Upper lobe of right lung (tissue), 1 donor: ENCODE measurements around the gene LEFTY2. TPM values are rescaled to one million over a fixed set of nuclear protein-coding genes. Genes with fewer than 3 reads are reported as not detected.

Source experiments
- ATAC-seq: fragments of 200-7000 bp; cut with Tn5 transposase; one replicate; pipeline ENCODE4 v1.9.1; 2020; ENCODE audit warnings: mild to moderate bottlenecking, moderate library complexity
- DNase-seq: peaks from one replicate; pipeline ENCODE4 v3.0.0-alpha.2; 2020
- H3K27ac ChIP-seq: fragments of 200-600 bp; one replicate; pipeline ENCODE4 v1.8.0; 2022
- H3K27me3 ChIP-seq: fragments of 200-600 bp; one replicate; pipeline ENCODE4 v1.8.0; 2022; ENCODE audit warnings: mild to moderate bottlenecking
- H3K36me3 ChIP-seq: fragments of 200-600 bp; one replicate; pipeline ENCODE4 v1.8.0; 2022
- H3K4me1 ChIP-seq: fragments of 200-600 bp; one replicate; pipeline ENCODE4 v1.8.0; 2022
- H3K4me3 ChIP-seq: fragments of 200-600 bp; one replicate; pipeline ENCODE4 v1.8.0; 2022; ENCODE audit warnings: mild to moderate bottlenecking
- H3K9me3 ChIP-seq: fragments of 200-600 bp; one replicate; pipeline ENCODE4 v1.8.0; 2022
- CTCF ChIP-seq: fragments of 200-600 bp; IDR thresholded peaks from one replicate; pipeline ENCODE4 v1.8.0; 2022; ENCODE audit warnings: antibody characterized with exemption
- intact Hi-C: fragments of 100-400 bp; cut with DNase I; formaldehyde crosslinking; loops from one replicate; pipeline ENCODE4 v1.11.0; 2022
- total RNA-seq: library from RNA; stranded (reverse); fragmentation: NEBNext Ultra II Directional; extraction: Animal tissue kit (Norgen Biotek cat#: 25700); gene quantifications from one replicate; pipeline ENCODE4 v1.2.1, GENCODE V29; 2021
- donor health status: DM: no; HTN: yes; CAD: no; lungs with severe emphysema.

Gene LEFTY2
- total RNA-seq, 1 donor from 2014 or later: 2.2 TPM

- H3K4me3 ChIP-seq: no peak overlapping the region
- peaks cover 6% of the 10 kb centered on the region for H3K36me3 ChIP-seq
- intact Hi-C loops: no loop called here
- H3K27me3 ChIP-seq: no peaks in the 10 kb centered on the region
- DNase-seq: no peak
- H3K4me1 ChIP-seq: peaks cover 15% of the 10 kb centered on the region
- no peak for TF ChIP-seq CTCF
- no peak for ATAC-seq
- H3K9me3 ChIP-seq: no peaks in the 10 kb centered on the region
- no peak overlapping the region for H3K27ac ChIP-seq
Measured at GRCh38 chr1:225926551-225927113, 14.4 kb downstream of the LEFTY2 start.

DNA sequence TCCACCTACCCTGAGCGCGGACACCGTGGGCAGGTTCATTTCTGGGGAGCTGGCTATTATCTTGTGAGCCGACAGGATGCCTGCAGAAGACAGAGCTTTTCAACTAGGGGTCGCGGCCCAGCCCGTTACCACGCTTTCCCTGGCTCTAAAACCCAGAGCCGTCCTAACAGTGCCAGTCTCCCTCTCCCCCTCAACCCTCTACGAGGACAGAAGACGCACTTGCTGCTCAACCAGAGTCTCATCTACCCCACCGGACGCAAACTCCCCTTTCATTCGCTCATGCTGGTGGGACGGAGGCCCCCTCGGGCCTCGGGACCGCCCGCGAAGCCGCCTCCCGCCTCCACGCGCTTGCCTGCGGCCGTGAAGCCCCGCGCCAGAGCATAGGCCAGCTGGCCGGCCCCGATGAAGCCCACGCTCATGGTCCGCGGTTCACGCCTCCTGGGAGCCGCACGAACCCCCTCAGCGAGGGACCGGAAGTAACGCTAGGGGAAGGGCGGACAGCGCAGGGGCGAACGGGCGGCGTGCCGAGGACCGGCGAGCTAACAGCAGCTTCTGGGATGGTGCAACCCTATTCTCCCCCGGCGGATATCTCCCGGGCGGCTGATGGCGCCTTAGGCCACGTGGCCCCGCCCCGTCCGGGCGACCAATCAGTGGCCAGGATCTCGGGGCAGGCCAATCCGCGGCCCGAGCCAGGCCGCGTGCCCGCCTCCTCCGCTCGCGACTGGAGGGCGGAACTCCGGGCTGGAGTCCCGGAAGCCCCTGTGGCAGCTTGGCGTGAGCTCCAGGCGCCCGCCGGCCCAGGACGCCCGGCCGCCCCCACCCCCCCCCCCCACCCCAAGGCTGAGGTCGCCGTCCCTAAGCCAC lies 17.1 kb downstream of the LEFTY2 start, which contains the start of gene PYCR2:
TSS of gene PYCR2 (minus strand) at position 559 of the 864 bp plus-strand sequence. CDS start at position 419, 140 bp downstream.
- peak within 1 kb of the TSS; percentile 100 for H3K4me3 ChIP-seq
- H3K36me3 ChIP-seq: peaks cover 19% of the 10 kb centered on the region
- DNase-seq: peak; percentile 98
- peaks cover 31% of the 10 kb centered on the region for H3K4me1 ChIP-seq
- H3K27ac ChIP-seq: peak within 1 kb of the TSS; percentile 96
- intact Hi-C loops: no loop called here
- H3K9me3 ChIP-seq: no peaks in the 10 kb centered on the region
- no peaks in the 10 kb centered on the region for H3K27me3 ChIP-seq
- no peak for TF ChIP-seq CTCF
- peak; percentile 99 for ATAC-seq

DNA sequence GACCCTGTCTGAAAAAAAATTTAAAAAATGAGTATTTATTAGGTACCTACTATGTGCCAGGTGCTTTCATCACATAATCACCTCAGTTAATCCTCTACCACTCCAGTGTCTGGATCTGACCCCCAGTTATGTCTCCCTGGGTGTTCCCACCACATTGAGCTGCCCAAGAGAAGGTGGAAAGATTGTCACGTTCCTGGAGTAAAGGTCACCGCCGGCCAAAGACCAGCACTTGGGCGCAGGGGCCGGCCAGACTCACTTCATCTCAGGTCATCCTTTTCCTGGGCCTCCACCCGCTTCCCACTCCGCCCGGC lies 17.7 kb downstream of the LEFTY2 start:
- ATAC-seq (peak; percentile 1), DNase-seq (no peak)
- TF ChIP-seq CTCF: no peak
- H3K4me3 ChIP-seq: peak overlapping the region; percentile 100
- H3K9me3 ChIP-seq: no peaks in the 10 kb centered on the region
- H3K36me3 ChIP-seq: peaks cover 19% of the 10 kb centered on the region
- intact Hi-C loops: no loop called here
- no peaks in the 10 kb centered on the region for H3K27me3 ChIP-seq
- H3K4me1 ChIP-seq: peaks cover 31% of the 10 kb centered on the region
- peak overlapping the region; percentile 96 for H3K27ac ChIP-seq

GRCh38 chr1:225921734-225922709 lies 19.0 kb downstream of the LEFTY2 start:
- ATAC-seq (no peak), DNase-seq (no peak)
- peaks cover 29% of the 10 kb centered on the region for H3K36me3 ChIP-seq
- no peaks in the 10 kb centered on the region for H3K27me3 ChIP-seq
- H3K27ac ChIP-seq: no peak overlapping the region
- no peaks in the 10 kb centered on the region for H3K9me3 ChIP-seq
- H3K4me3 ChIP-seq: no peak overlapping the region
- TF ChIP-seq CTCF: no peak
- intact Hi-C loops: no loop called here
- peaks cover 31% of the 10 kb centered on the region for H3K4me1 ChIP-seq

- intact Hi-C loops: no loop called here
- peak overlapping the region; percentile 42 for H3K27ac ChIP-seq
- peaks cover 44% of the 10 kb centered on the region for H3K36me3 ChIP-seq
- H3K4me1 ChIP-seq: peaks cover 31% of the 10 kb centered on the region
- no peak overlapping the region for H3K4me3 ChIP-seq
- no peaks in the 10 kb centered on the region for H3K27me3 ChIP-seq
- H3K9me3 ChIP-seq: no peaks in the 10 kb centered on the region
- DNase-seq: peak; percentile 79
- TF ChIP-seq CTCF: no peak
- no peak for ATAC-seq
Measured at GRCh38 chr1:225919906-225920305, 21.1 kb downstream of the LEFTY2 start.
